GM19468 (cell line): ENCODE results near the gene SOX8.

Source experiments
- ATAC-seq: cut with Tn5 transposase; IDR thresholded peaks from one replicate; pipeline ENCODE4 v1.9.1; 2021; ENCODE audit warnings: mild to moderate bottlenecking, moderate library complexity, moderate number of reproducible peaks; ENCODE audit not compliant: unreplicated experiment; ENCODE audit errors: extremely low read depth

The SOX8 gene

DNA sequence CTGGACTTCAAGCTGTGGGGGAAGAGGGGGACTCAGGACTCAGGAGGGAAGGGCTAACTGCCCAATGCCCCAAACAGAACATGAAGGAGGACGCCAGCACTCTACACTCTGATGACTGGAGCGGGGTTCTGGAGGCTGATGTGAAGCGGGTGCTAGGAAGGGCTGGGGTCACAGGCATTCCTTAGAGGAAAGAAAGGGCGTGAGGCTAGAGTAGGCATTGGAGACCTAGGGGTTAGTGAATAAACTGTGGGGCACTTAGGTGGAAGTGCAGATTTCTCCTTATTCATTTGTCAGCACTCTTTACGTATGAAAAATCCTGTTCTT, 10.0 kb upstream of the SOX8 start:
- ATAC-seq, result no peak

DNA sequence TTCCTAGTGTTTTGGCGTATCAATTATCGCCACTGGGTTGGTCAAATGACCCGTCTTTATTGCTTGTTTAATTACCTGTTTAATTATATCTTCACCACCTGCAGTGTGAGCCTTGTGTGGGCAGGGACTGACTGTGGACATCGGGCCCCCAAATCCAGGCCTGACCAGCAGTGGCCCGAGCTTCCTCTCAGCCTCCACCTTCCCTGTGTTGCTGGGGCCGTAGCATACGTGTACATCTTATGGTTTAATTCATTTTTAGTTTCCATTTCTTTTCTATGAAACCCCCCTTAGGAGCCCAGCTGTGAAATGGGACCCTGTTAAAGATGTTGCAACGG, 9.6 kb upstream of the SOX8 start:
- ATAC-seq, result no peak

DNA sequence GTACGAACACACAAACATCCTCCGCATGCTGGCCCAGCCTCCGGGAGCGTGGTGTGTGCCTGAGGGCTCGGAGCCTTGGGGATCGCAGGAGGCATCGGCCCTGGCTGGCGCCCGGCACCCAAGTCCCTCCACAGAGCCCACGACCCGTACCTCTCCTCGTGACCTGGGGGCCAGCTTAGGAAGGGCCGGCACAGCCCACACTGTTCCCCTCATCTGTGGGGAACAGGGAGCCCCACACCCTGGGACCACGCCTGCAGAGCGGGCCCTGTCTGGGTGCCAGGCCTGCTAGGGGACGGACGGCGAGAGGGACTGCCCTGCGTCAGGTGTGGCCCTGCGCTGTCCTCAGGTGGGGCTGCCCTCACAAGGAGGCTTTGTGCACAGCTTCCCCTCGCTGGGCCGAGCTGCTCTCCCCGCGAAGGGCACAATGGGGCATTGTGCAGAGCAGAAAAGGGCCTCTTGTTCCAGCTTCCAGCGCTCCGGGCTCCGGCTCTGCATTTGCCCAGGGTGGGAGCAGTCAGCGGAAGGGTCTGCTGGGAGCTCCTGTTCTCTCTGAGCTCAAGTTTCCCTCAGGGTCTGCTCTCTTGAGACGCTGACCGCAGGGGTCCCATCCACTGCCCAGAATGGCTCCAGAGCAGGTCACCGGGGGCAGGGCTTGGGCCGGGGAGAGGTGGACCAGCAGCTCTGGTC, 9.1 kb upstream of the SOX8 start:
- ATAC-seq, result no peak

DNA sequence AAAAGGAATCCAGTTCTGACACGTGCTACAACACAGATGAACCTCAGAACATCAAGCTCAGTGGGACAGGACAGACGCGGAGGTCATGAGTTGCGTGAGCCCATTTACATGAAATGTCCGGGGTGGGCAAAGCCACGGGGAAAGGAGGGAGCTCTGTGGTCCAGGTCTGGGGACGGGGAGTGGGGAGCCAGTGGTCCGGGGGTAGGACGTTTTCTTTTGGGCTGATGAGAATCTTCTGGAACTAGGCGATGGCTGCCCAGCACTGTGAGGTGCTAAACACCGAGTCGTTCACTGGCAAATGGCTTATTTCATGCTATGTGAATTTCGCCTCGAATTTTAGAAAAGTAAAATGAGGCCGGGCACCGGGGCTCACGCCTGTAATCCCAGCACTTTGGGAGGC, 8.2 kb upstream of the SOX8 start:
- ATAC-seq, result no peak

DNA sequence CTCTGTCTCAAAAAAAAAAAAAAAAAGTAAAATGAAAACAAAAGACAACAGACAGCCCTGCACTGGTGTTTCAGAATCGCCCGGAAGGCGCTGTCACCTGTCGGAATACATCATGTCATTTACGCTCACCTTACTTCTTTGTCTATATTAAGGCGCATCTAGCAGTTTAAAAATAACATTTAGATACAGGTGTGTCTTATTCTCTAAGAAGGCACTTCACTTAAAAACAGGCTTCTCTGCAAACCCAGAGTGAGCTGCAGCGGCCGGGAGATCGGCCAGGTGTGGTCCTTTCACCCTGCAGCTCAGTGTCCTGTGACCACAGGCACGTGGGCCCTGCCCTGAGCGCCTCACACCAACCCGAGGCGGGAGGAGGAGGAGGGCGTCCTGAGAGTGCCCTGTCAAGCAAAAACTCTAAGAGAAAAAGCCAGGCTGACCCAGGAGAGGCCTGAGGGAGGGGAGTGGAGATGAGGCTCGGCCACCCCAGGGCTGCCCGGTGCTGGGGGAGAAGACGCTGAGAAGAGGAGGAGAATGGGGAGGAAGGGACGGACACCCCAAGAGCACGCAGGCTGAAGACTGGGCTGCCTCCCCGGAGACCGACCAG, 7.5 kb upstream of the SOX8 start:
- no peak for ATAC-seq

DNA sequence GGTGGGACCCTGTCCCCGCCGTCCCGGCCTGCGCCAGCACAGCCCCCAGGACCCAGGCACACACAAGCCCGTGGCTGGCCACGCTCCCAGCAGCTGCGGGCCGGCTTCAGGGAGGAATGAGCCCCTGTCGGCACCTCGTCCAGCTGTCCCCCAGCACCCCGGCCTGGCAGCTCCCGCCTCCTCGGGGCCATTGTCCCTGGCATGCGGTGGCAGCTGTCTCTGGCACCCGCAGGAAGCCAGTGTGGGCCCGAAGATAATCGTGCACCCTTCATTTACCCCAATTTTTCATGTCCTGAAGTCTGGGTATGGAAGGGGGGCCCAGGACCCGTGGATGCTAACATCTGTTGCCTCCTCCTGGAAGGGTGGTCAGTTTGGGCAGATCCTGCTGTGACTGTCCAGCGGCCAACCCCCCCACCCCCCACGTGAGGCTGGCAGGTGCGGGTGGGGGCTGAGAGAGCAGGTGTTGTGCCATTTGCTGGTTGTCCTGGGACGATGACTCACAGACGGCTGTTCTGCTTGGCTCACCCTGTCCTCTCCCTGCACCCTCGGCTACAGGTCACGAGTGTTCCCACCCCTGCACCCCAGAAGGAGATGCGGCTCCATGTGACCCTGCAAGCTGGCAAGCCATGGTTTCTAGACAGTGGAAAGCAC, 6.8 kb upstream of the SOX8 start:
- no peak for ATAC-seq

DNA sequence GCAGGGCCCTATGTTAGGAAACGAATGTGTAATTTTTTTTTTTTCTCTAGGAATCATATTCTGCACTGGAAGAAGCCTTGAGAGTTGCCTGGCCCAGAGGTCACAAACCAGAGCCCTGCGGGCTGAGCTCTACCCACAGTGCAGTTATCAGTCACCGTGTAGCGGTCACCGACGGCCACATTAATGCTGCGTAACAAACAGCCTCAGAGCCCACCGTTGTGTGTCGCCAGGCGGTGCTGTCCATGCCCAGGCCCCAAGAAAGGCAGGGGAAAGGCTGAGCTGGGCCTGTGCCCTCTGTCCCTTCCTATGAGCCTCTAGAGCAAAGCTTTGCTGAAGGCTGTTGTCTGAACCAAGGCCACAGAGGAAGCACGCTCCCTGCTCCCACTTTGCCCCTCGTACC, 6.3 kb upstream of the SOX8 start:
- ATAC-seq, result no peak

DNA sequence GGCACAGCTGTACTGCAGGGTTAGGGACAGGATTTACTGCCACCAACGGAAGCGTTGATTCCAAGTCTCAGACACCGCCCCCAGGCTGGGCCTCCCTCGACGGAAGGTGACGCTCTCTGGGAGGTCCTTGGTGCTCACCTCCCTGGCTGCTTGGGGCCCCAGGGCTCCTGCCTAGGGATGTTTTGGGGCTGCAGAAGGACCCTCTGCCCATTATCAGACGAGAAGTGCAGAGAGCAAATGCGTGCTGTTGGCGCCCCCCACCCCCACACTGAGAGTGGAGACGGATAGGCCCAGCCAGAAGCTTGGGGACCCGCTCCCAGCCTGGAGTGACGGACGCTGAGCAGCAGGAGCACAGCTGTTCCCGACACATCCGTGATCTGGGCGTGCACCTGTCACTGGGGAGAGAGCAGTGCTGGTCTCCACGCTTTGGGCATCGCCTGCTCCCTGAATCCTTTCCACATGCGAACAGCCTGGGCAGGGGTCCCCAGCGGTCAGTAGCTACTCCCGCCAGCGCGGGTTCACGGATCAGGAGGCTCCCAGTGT, 5.1 kb upstream of the SOX8 start:
- no peak for ATAC-seq

DNA sequence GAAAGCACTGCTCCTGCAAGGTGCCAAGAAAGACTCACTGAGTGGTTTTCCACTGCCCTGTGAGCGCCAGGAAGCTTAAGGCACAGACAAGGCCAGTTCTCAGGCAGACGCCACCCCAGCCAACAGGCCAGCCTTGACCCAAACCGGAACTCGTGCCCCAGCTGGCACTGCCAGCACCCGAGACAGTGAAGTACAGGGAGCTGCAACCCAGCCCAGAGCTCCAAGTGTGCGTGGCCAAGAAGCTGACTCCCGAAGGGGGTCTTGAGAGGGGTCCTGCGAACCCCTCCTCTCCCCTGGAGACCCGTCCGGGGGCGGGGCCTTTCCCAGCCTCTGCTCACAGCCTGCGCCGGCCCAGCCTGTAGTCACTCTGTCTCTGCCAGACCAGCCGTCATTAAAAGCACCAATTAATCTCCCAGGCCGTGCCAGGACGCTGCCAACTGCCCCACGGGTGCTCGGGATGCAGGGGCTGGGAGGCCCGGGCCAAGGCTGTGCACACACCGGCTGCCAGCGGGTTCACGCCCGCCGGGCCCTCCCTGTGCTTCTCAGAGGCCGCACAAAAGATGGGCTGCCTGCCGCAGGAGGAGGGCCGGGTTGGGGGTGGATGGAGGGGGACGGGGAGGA, 4.4 kb upstream of the SOX8 start:
- no peak for ATAC-seq

DNA sequence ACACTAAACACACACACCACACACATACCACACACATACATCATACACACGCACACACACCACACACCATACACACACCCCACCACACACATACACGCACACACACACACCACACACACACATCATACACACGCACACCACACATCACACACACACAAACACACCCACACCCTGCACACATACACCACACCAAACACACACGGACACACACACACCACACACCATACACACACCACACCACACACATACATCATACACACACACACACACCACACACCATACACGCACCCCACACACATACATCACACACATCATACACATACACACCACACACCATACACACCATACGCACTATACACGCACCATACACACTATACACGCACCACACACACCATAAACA, 3.7 kb upstream of the SOX8 start:
- ATAC-seq, result no peak

DNA sequence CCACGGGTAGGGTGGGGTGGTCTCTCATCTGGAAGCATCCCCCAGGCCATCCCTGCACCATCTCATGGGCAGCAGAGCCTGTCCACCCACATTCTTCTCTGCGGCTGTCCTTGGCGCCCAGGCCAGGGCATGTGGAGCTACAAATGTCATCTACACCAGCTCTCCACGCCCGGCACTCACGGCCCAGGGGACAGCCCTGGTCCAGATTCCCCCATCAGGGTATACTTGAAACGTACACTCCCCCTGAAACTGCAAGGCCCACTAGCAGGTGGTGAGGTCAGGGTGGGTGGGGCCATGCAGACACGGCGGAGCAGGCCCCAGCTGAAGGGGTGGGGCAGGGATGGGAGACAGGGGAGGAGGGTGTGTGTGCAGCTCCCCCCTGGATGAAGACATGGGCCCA, 3.2 kb upstream of the SOX8 start:
- ATAC-seq, result no peak

DNA sequence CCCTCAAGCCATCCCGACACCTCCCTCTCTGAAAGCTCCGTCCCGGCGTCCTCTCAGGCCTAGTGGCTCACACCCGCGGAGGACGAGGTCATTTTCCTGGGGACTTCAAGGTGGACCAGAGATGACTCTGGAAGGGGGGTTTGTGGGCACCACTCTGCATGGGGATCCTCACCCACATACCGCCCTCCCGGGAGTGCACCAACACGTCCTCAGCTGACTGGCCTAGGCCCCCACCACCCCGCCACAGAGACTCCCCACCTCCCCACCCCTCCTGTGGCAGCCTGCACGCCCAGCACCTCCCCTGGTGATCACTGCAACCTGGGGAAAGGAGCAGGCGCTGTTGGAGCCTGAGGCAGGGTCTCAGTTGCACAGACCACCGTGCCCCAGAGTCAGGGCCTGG, 2.4 kb upstream of the SOX8 start:
- no peak for ATAC-seq

DNA sequence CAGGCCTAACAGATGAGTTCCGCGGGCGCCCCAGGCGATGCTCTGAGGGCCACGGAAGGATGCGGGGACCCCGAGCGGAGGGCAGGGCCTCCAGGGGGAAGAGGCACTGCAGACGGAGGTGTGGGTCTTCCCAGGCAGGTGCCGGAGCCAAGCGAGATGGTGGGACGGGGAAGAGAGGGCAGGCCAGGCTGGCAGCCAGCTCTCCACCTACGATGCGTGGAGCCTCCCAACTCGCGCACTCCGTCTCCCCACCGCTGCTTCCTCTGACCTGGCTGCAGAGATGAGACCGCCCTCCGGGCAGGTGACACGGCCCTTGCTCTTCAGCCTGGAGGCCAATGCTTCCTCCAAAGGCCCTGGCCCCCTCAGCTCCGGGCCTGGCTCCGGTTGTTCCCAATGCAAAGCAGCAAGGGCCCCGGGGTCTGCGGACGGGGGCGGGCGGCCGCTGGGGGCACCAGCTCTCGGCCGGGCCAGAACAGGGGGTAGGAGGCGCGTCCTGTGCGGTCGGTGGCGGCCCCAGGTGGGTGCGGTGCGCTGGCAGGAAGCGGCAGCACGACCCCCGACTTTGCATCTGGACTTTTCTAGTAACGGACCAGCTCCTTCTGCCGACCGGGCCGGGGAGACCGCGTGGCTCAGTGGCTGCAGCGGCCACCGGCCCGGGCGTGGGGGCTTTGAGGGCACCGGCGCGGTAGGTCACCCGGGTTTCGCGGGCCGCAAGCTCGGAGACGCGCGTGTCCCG, 1.5 kb upstream of the SOX8 start:
- ATAC-seq, result no peak

DNA sequence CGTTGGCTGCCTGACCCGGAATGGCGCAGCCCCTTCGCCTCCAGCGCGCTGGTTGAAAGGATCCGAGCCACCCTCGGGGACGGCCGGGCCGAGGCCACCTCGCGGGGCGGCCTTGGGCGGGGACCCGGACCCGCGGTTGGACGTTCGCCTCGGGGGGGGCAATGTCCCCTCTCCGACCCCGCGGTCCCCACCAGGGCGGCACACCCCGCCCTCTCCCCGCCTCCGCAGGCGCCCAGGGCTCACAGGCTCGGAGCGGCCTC, 1.0 kb upstream of the SOX8 start:
- ATAC-seq, result no peak

DNA sequence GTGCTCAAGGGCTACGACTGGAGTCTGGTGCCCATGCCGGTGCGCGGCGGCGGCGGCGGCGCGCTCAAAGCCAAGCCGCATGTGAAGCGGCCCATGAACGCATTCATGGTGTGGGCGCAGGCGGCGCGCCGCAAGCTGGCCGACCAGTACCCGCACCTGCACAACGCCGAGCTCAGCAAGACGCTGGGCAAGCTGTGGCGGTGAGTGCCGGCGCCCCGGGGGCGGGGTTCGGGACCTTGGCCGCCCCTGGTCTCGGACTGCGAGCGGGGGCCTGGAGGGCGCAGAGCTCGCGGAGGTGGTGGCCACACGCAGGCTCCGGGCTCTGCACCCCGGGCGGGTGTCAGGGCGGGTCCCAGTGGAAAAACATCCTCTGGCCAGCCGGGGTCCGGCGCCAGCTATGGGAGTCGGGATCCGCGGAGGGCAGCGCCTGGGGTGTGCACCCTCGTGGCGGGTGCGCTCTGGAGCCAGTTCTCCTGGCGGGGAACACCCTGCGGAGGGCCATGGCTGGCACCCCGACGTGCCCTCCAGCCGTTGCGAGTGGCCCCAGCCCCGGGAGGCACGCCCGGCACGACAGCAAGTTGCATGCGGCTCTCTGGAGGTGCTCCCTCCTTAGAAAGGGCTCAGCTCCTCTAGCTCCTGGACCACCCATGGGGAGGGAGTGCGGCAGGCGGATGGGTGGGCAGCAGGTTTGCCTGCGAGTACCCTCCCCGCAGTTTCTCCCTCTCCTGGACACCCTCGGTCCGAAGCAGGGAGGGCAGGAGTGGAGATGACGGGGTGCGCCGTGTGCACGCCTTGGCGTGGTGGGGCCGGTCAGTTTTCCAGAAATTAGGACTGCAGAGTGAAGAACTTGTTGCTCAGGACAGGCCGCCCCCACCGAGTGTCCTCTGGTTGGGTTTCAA, 824 bp downstream of the SOX8 start:
- ATAC-seq, result no peak

DNA sequence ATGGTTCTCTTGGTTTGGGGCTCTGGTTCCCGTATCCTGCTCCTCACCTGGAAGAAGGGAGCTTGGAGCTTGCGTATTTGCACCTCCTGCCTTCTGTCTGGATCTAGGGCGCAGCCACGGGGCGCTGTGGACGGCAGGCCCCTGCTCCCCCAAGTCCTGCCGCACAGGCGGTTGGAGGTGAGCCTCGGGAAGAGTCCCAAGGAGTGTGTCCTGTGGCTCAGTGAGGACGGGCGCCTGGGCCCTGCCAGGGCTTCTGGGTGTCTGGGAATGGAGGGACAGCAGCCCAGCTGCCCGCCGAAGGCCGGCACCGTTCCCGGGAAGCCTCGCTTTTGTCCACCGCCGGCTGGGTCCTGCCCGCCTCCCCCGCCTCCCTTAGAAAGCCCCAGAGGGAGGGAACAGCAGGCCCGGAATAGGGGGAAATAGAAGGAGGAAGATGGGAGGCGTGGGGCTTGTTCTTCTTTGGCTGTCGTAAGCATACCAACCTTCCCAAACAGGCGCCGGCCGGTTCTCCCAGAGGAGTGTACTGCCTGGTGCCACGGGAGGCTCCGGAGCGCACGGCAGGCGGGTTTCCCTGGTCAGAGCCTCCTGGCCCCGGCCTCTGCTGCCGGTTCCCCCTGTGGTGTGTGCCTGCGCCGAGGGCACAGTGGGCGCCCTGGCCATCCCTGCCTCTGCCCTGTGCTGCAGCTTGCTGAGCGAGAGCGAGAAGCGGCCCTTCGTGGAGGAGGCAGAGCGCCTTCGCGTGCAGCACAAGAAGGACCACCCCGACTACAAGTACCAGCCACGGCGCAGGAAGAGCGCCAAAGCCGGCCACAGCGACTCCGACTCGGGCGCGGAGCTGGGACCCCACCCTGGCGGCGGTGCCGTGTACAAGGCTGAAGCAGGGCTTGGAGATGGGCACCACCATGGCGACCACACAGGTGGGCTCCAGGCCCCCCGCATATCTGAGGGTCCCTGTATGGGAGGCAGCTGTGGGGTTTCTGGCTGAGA, 1.8 kb downstream of the SOX8 start:
- ATAC-seq, result no peak

DNA sequence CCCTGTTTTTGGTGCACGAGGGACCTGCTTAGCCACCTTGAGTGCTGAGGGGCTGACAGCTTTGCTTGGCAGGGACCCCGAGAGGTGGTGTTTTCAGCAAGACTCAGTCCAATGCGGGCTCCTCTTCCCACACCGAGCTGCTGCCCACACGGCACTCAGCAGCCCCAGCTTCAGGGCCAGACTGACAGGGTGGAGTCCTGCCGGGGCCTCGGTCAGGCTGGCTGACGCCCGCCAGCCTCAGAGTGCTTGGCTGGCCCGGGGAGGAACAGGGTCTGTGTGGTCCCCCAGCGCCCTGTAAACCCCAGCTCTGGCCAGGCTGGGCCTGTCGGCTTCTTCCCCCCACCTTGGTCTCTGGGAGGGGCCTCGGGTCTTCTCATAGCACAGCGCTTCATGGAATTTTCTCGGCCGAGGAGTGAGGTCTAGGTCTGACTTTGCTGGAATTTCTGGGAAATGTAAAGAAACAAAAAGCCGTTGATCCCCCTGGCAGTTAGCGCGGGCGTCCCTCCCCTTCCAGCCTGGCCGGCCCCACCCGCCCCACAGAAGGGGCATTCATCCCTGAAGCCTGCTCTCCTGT, 2.6 kb downstream of the SOX8 start:
- ATAC-seq, result no peak

DNA sequence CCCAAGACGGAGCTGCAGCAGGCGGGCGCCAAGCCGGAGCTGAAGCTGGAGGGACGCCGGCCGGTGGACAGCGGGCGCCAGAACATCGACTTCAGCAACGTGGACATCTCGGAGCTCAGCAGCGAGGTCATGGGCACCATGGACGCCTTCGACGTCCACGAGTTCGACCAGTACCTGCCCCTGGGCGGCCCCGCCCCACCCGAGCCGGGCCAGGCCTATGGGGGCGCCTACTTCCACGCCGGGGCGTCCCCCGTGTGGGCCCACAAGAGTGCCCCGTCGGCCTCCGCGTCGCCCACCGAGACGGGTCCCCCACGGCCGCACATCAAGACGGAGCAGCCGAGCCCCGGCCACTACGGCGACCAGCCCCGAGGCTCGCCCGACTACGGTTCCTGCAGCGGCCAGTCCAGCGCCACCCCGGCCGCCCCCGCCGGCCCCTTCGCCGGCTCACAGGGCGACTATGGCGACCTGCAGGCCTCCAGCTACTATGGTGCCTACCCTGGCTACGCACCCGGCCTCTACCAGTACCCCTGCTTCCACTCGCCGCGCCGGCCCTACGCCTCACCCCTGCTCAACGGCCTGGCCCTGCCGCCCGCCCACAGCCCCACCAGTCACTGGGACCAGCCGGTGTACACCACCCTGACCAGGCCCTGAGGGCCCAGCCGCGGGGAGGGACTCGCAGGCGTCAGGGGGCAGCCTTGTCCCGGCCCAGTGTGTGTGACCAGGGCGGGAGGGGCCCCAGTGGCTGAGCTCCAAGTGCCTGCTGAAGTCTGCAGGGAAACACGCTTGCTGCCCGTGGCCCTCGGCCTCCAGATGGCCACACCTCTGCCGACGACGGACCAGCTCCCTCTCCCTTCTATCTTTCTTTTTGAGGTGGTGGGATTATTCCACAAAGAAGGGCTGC, 3.4 kb downstream of the SOX8 start:
- ATAC-seq, result no peak
